GM15510 (cell line): Measurements from ENCODE around the gene AFF1.

Source experiments
- POLR2A ChIP-seq: IDR thresholded peaks from 3 replicates; pipeline ENCODE4 v1.6.1; 2011; ENCODE audit warnings: borderline replicate concordance; ENCODE audit not compliant: insufficient read length; ENCODE audit errors: extremely low read depth

Gene AFF1

GRCh38 chr4:86910820-86911684, 23.8 kb upstream of the AFF1 start:
- no peak for TF ChIP-seq POLR2A

GRCh38 chr4:86916392-86916791, 18.4 kb upstream of the AFF1 start:
- TF ChIP-seq POLR2A = no peak

- no peak for TF ChIP-seq POLR2A
Observed at GRCh38 chr4:86917212-86918039, 17.4 kb upstream of the AFF1 start.

- TF ChIP-seq POLR2A = no peak
Observed at GRCh38 chr4:86918539-86919072, 16.2 kb upstream of the AFF1 start.

GRCh38 chr4:86919561-86920223, 15.1 kb upstream of the AFF1 start:
- TF ChIP-seq POLR2A = no peak

- no peak for TF ChIP-seq POLR2A
Observed at GRCh38 chr4:86921608-86922252, 13.1 kb upstream of the AFF1 start.

- TF ChIP-seq POLR2A = no peak
Observed at GRCh38 chr4:86924811-86925210, 10.0 kb upstream of the AFF1 start.

- no peak for TF ChIP-seq POLR2A
Observed at GRCh38 chr4:86926435-86927086, 8.2 kb upstream of the AFF1 start.

- no peak for TF ChIP-seq POLR2A
Observed at GRCh38 chr4:86927843-86928395, 6.9 kb upstream of the AFF1 start.

- no peak for TF ChIP-seq POLR2A
Observed at GRCh38 chr4:86928400-86929255, 6.2 kb upstream of the AFF1 start.

GRCh38 chr4:86934147-86934770, 552 bp upstream of the AFF1 start:
- TF ChIP-seq POLR2A = no peak

- no peak for TF ChIP-seq POLR2A
Observed at GRCh38 chr4:86935566-86935852, 698 bp downstream of the AFF1 start.
